GM12891 (cell line): Measurements from ENCODE around the gene KIF2B.

Experiments
- POLR2A ChIP-seq: IDR thresholded peaks from 2 replicates; pipeline ENCODE4 v1.6.1; 2011; ENCODE audit warnings: low read depth, low read length, control low read depth
- POLR2AphosphoS5 ChIP-seq: IDR thresholded peaks from 2 replicates; pipeline ENCODE4 v1.6.1; 2011; ENCODE audit warnings: low read depth, low read length, control low read depth
- TAF1 ChIP-seq: IDR thresholded peaks from 2 replicates; pipeline ENCODE4 v1.6.1; 2011; ENCODE audit warnings: low read depth, low read length, control low read depth

DNA sequence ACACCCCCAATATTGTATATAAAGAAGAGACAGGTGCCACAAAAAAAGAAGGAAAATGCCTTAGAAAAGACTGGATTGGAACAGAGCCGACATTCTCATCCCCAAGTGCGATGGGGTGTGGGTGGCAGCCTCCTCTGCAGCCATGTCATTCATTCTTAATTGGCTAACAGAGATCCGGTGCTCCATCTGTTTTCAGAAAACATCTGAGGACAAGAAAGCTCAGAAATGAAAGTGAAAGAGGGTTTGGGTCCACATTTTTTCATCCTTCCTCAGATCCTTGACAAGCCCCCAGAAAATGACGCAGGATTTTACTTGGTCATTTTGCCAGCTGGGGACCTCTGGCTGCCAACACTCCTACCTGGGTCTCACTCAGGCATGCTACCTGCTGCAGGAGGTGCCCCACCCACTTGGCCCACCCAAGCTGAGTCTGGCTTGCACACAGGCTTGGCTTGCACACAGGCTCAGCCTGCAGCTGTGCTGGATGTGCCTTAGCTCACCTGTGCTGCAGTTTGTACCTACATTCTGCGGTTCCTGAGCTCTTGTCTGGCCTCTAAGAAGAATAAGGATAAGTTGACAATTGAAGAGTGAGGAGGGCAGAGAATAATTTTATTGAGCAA, 21.9 kb downstream of the KIF2B start:
- TF ChIP-seq POLR2AphosphoS5 (no peak), TAF1 (no peak), POLR2A (no peak)
